SU-DHL-6 (cell line): ENCODE results near the gene CHCHD3.

Experiments
- H2AFZ ChIP-seq: fragments of 200-600 bp; sonication (generic); 2 replicates; pipeline ENCODE4 v1.6.1; 2014; ENCODE audit warnings: low read depth, mild to moderate bottlenecking, moderate library complexity, mixed read lengths, antibody characterized with exemption, low read length; ENCODE audit not compliant: severe bottlenecking
- H3F3A ChIP-seq: fragments of 200-600 bp; shearing (Covaris generic); 2 replicates; pipeline ENCODE4 v1.6.0; 2016; ENCODE audit warnings: antibody characterized with exemption, mild to moderate bottlenecking; ENCODE audit not compliant: insufficient read depth
- H3K27ac ChIP-seq: fragments of 200-600 bp; sonication (generic); 2 replicates; pipeline ENCODE4 v1.5.1; 2016; ENCODE audit warnings: low read depth, mild to moderate bottlenecking, low read length, moderate library complexity, mixed read lengths
- H3K27me3 ChIP-seq: fragments of 200-600 bp; sonication (generic), shearing (Covaris generic); 2 replicates; pipeline ENCODE4 v1.6.0; 2014; ENCODE audit warnings: mild to moderate bottlenecking, low read length
- H3K36me3 ChIP-seq: fragments of 200-600 bp; sonication (generic); 2 replicates; pipeline ENCODE4 v1.6.1; 2014; ENCODE audit warnings: mild to moderate bottlenecking, low read length, mixed read lengths
- H3K4me2 ChIP-seq: fragments of 300-600, 200-600 bp; shearing (Covaris generic), sonication (generic); 2 replicates; pipeline ENCODE4 v1.6.0; 2014; ENCODE audit warnings: low read length, low read depth, mild to moderate bottlenecking; ENCODE audit not compliant: poor library complexity, severe bottlenecking
- H3K4me3 ChIP-seq: fragments of 200-600 bp; sonication (generic); 2 replicates; pipeline ENCODE4 v1.5.1; 2014; ENCODE audit warnings: antibody characterized with exemption, low read length, mild to moderate bottlenecking, mixed read lengths; ENCODE audit not compliant: insufficient read depth, poor library complexity, severe bottlenecking
- H3K79me2 ChIP-seq: fragments of 200-600 bp; sonication (generic); 2 replicates; pipeline ENCODE4 v1.6.1; 2014; ENCODE audit warnings: mild to moderate bottlenecking, low read length, moderate library complexity; ENCODE audit not compliant: insufficient read depth
- H3K9ac ChIP-seq: fragments of 200-600 bp; sonication (generic); 2 replicates; pipeline ENCODE4 v1.7.0; 2014; ENCODE audit warnings: mild to moderate bottlenecking, low read length
- H3K9me2 ChIP-seq: fragments of 200-600 bp; sonication (generic); replicated peaks from 2 replicates; pipeline ENCODE4 v1.6.1; 2014; ENCODE audit warnings: low read length; ENCODE audit not compliant: insufficient read depth
- H3K9me3 ChIP-seq: fragments of 200-600 bp; sonication (generic); 2 replicates; pipeline ENCODE4 v1.6.1; 2014; ENCODE audit warnings: low read length, mixed read lengths; ENCODE audit not compliant: insufficient read depth
- H4K20me1 ChIP-seq: fragments of 200-600 bp; sonication (generic); 2 replicates; pipeline ENCODE4 v1.6.1; 2014; ENCODE audit warnings: low read depth, mild to moderate bottlenecking, antibody characterized with exemption, low read length, moderate library complexity, mixed read lengths
- CTCF ChIP-seq: fragments of 200-600 bp; sonication (generic); IDR thresholded peaks from one replicate; pipeline ENCODE4 v1.5.1; 2017; ENCODE audit warnings: antibody characterized with exemption, mild to moderate bottlenecking, low read length, moderate library complexity; ENCODE audit not compliant: insufficient read depth, poor library complexity, severe bottlenecking
- EZH2phosphoT487 ChIP-seq: fragments of 200-600 bp; sonication (generic), shearing (Covaris generic); conservative IDR thresholded peaks from 2 replicates; pipeline ENCODE4 v1.6.1; 2018; ENCODE audit warnings: mild to moderate bottlenecking, antibody characterized with exemption, low read length, moderate library complexity, mixed read lengths

CHCHD3 gene

GRCh38 chr7:132819648-132820047 lies 262.2 kb downstream of the CHCHD3 start:
- Histone ChIP-seq H3K27ac (no peak overlapping the region), H3K4me3 (no peak overlapping the region), H2AFZ (no peak overlapping the region)

DNA sequence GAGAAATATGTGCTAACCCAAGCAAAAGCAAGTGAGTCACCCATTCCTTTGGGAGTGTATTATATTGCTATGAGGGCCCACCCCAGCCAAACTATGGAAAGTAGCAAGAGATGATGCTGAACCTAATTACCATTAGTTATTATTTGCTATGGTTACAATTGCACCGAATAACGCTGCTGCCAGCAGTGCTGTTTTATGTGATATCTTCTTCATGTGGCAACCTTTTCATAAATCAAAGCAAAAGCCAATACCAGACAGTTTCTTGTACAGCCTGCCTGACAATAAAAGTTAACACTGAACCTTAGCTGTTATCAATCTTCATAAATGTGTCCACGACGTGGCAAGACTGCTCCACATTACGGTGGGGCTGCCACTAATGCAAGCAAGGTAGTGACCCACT lies 263.9 kb downstream of the CHCHD3 start:
- no peak overlapping the region for H3K9ac ChIP-seq
- no peak overlapping the region for H3K4me2 ChIP-seq
- TF ChIP-seq EZH2phosphoT487: no peak
- no peak for TF ChIP-seq CTCF
- H3K27ac ChIP-seq: no peak overlapping the region
- no peak overlapping the region for H3K4me3 ChIP-seq
- no peaks in the 10 kb centered on the region for H3K36me3 ChIP-seq
- H3F3A ChIP-seq: no peaks in the 10 kb centered on the region
- H3K79me2 ChIP-seq: no peaks in the 10 kb centered on the region
- H4K20me1 ChIP-seq: no peaks in the 10 kb centered on the region
- no peaks in the 10 kb centered on the region for H3K27me3 ChIP-seq
- no peaks in the 10 kb centered on the region for H3K9me2 ChIP-seq
- H2AFZ ChIP-seq: no peak overlapping the region
- no peaks in the 10 kb centered on the region for H3K9me3 ChIP-seq

More at GRCh38 chr7:132819648-132820047, 262.2 kb downstream of the CHCHD3 start:
- H3K36me3 ChIP-seq: no peaks in the 10 kb centered on the region
- no peaks in the 10 kb centered on the region for H4K20me1 ChIP-seq
- H3K9me2 ChIP-seq: no peaks in the 10 kb centered on the region
- H3K4me2 ChIP-seq: no peak overlapping the region
- no peaks in the 10 kb centered on the region for H3F3A ChIP-seq
- H3K27me3 ChIP-seq: no peaks in the 10 kb centered on the region
- no peak overlapping the region for H3K9ac ChIP-seq
- TF ChIP-seq CTCF: no peak
- TF ChIP-seq EZH2phosphoT487: no peak
- no peaks in the 10 kb centered on the region for H3K9me3 ChIP-seq
- H3K79me2 ChIP-seq: no peaks in the 10 kb centered on the region

GRCh38 chr7:132815696-132816311 lies 266.1 kb downstream of the CHCHD3 start:
- no peaks in the 10 kb centered on the region for H3K9me2 ChIP-seq
- no peaks in the 10 kb centered on the region for H3K27me3 ChIP-seq
- no peak overlapping the region for H3K4me3 ChIP-seq
- no peaks in the 10 kb centered on the region for H4K20me1 ChIP-seq
- no peak overlapping the region for H2AFZ ChIP-seq
- no peak overlapping the region for H3K4me2 ChIP-seq
- H3K27ac ChIP-seq: no peak overlapping the region
- no peak overlapping the region for H3K9ac ChIP-seq
- H3K79me2 ChIP-seq: no peaks in the 10 kb centered on the region
- H3K9me3 ChIP-seq: no peaks in the 10 kb centered on the region
- no peaks in the 10 kb centered on the region for H3K36me3 ChIP-seq
- no peaks in the 10 kb centered on the region for H3F3A ChIP-seq
- no peak for TF ChIP-seq CTCF
- TF ChIP-seq EZH2phosphoT487: no peak
